Peyer's patch (tissue), 4 donors: ENCODE measurements around the gene SYCN. TPM values are rescaled to one million over a fixed set of nuclear protein-coding genes. Genes with fewer than 3 reads are reported as not detected.

Experiments
- DNase-seq, 3 donors: peaks; one replicate each; pipeline ENCODE4 v3.0.0-alpha.2; 2017 to 2019
- H3K27ac ChIP-seq, 4 donors: fragments of 200-600 bp; sonication (generic); one replicate each; pipeline ENCODE4 v1.5.1; 2016 to 2019
- H3K27me3 ChIP-seq, 2 donors: fragments of 200-600 bp; sonication (generic); one replicate each; pipeline ENCODE4 v1.5.1; 2019
- H3K36me3 ChIP-seq, 3 donors: fragments of 200-600 bp; sonication (generic); one replicate each; pipeline ENCODE4 v1.5.1; 2016 to 2019
- H3K4me1 ChIP-seq, 4 donors: fragments of 200-600 bp; sonication (generic); one replicate each; pipeline ENCODE4 v1.5.1; 2016 to 2019
- H3K4me3 ChIP-seq, 4 donors: fragments of 200-600 bp; sonication (generic); 1 replicate in 3 of 4; 2 replicates in 1 of 4; pipeline ENCODE4 v1.5.1; 2016 to 2019; ENCODE audit warnings: mild to moderate bottlenecking in 1 of 4
- H3K9me3 ChIP-seq, 4 donors: fragments of 200-600 bp; sonication (generic); one replicate each; pipeline ENCODE4 v1.5.1; 2016 to 2019; ENCODE audit warnings: mild to moderate bottlenecking in 1 of 4
- POLR2A ChIP-seq, 2 donors: fragments of 450-650 bp; IDR thresholded peaks; one replicate each; pipeline ENCODE4 v1.5.1; 2017; ENCODE audit warnings: antibody characterized with exemption in 2 of 2, mild to moderate bottlenecking in 2 of 2, moderate library complexity in 2 of 2
- total RNA-seq, 4 donors: library from RNA; depleted of rRNA; stranded (reverse); fragments of >200 nt; gene quantifications; one replicate each; pipeline ENCODE4 v1.1.0, GENCODE V29; 2016
- TF ChIP-seq, protein P1 (sequence below), 6 experiments: fragments of 450-650 bp in 4 of 6; fragments of 200-600 bp in 2 of 6; sonication (generic) in 1 of 6; IDR thresholded peaks; one replicate each; pipeline ENCODE4 v1.5.1; 2017 to 2019; ENCODE audit warnings: antibody characterized with exemption in 6 of 6, mild to moderate bottlenecking in 3 of 6, moderate library complexity in 1 of 6

SYCN gene
- total RNA-seq, 4 donors from 2014 or later = not detected

DNA sequence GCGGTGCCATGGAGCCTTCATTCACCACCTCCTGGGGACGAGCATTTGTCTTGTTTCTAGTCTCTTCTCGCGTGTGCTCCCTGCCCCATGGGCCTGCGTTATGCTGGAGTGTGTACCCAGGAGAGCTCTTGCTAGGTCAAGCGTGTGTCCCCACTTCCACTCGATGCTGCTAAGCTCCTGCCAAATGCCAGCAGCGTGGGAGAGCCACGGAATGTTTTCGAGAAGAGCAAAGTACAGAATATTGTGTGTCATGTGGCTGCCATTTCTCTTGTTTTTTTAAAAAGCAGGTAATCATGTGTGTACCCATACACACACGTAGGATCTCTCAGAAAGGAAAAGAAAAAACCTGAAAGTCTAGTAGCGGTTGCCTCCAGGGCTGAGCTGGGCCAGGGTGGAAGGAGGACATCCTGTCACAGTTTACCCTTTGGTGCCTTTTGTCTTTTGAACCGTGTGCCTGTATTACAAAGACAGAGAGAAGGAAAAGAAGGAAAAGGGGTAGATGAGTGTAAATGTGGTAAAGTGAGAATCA lies 49.9 kb downstream of the SYCN start:
- no peak overlapping the region for H3K4me3 ChIP-seq
- H3K36me3 ChIP-seq = peaks cover 0 to 3% (median 0%) of the 10 kb centered on the region in 3 donors
- TF ChIP-seq, protein P1, sequence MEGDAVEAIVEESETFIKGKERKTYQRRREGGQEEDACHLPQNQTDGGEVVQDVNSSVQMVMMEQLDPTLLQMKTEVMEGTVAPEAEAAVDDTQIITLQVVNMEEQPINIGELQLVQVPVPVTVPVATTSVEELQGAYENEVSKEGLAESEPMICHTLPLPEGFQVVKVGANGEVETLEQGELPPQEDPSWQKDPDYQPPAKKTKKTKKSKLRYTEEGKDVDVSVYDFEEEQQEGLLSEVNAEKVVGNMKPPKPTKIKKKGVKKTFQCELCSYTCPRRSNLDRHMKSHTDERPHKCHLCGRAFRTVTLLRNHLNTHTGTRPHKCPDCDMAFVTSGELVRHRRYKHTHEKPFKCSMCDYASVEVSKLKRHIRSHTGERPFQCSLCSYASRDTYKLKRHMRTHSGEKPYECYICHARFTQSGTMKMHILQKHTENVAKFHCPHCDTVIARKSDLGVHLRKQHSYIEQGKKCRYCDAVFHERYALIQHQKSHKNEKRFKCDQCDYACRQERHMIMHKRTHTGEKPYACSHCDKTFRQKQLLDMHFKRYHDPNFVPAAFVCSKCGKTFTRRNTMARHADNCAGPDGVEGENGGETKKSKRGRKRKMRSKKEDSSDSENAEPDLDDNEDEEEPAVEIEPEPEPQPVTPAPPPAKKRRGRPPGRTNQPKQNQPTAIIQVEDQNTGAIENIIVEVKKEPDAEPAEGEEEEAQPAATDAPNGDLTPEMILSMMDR (IDR thresholded peaks at IDR 0.05) = no peak
- no peak for TF ChIP-seq POLR2A (IDR thresholded peaks at IDR 0.05)
- H3K9me3 ChIP-seq = no peaks in the 10 kb centered on the region
- no peak for DNase-seq
- no peak overlapping the region for H3K27ac ChIP-seq
- no peaks in the 10 kb centered on the region for H3K27me3 ChIP-seq
- H3K4me1 ChIP-seq = peaks cover 0 to 48% (median 0%) of the 10 kb centered on the region in 4 donors

Other genes with a start within 250 kb of the SYCN start
- 1 to 10 TPM; 1.4 to 5.4 (median 3.9) TPM for gene FBXO17, start 228.5 kb downstream of the SYCN start, total RNA-seq
- gene FBXO27, start 171.7 kb downstream of the SYCN start, total RNA-seq = 10 to 100 TPM in 1 of 4 donors, 1 to 10 TPM in 3; 1.2 to 12.4 (median 3.6) TPM
- gene ACP7, start 119.9 kb downstream of the SYCN start, total RNA-seq = not detected
- gene PAK4, start 78.5 kb downstream of the SYCN start, total RNA-seq = 10 to 100 TPM; 24.8 to 73.0 (median 45.7) TPM
- gene NCCRP1, start 7.3 kb downstream of the SYCN start, total RNA-seq = 1 to 10 TPM in 1 of 4 donors, not detected in 3; 1.1 TPM
- not detected for gene IFNL3, start 40.7 kb upstream of the SYCN start, total RNA-seq
- not detected for gene IFNL4, start 44.6 kb upstream of the SYCN start, total RNA-seq
- not detected for gene IFNL2, start 64.1 kb upstream of the SYCN start, total RNA-seq
- not detected for gene IFNL1, start 92.1 kb upstream of the SYCN start, total RNA-seq
- under 1 TPM in 3 of 4 donors, not detected in 1; 0.18 to 0.95 (median 0.80) TPM for gene LRFN1, start 116.6 kb upstream of the SYCN start, total RNA-seq
- gene GMFG, start 131.8 kb upstream of the SYCN start, total RNA-seq = 100 to 1,000 TPM in 1 of 4 donors, 1 to 10 TPM in 2, not detected in 1; 3.2 to 131 (median 8.6) TPM
- 100 to 1,000 TPM in 2 of 4 donors, 10 to 100 TPM in 2; 69.0 to 126 (median 91.8) TPM for gene SAMD4B, start 138.2 kb upstream of the SYCN start, total RNA-seq
- gene PAF1, start 186.8 kb upstream of the SYCN start, total RNA-seq = 10 to 100 TPM; 22.2 to 47.3 (median 37.7) TPM
- gene MED29, start 187.1 kb upstream of the SYCN start, total RNA-seq = 10 to 100 TPM; 25.4 to 52.8 (median 41.0) TPM
- 100 to 1,000 TPM; 183 to 682 (median 309) TPM for gene ZFP36, start 202.6 kb upstream of the SYCN start, total RNA-seq
- 10 to 100 TPM in 3 of 4 donors, 1 to 10 TPM in 1; 7.7 to 42.1 (median 16.1) TPM for gene PLEKHG2, start 208.4 kb upstream of the SYCN start, total RNA-seq
- 1,000 to 10,000 TPM in 1 of 4 donors, 100 to 1,000 TPM in 3; 443 to 1,406 (median 686) TPM for gene RPS16, start 231.7 kb upstream of the SYCN start, total RNA-seq
- gene SUPT5H, start 241.3 kb upstream of the SYCN start, total RNA-seq = 100 to 1,000 TPM in 3 of 4 donors, 10 to 100 TPM in 1; 98.4 to 173 (median 160) TPM